ENCODE data around the gene RAB15.

The RAB15 gene

DNA sequence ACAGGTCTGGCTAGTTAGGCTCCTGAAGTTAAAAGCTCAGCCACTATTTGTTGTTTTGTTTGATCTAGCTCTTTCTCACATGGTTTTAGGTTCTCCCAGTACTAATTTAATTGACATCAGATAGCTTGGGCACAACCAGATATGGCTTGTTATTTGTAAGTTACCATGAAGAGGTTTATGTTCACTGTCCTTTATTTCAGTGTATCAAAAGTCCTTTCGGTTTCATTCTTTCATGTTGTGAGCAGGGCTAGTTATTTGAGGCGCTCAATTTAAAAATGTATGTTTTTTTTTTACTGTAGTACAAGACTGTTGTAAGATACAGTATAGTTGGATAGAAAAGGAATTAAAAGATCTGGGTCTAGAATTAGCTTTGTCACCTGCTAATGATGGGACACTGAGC is 36.6 kb downstream of the RAB15 start:
- Histone ChIP-seq H3K4me3 (ENCODE audit: low read length in 2 of 2) (no peak overlapping the region), H3K4me1 (ENCODE audit: control insufficient read depth, insufficient read depth, low read length) (no peaks in the 10 kb centered on the region), H3K27ac (ENCODE audit: low read length) (no peak overlapping the region), H3K27me3 (ENCODE audit: control insufficient read depth in 1 of 2, insufficient read depth in 2 of 2, low read length in 2 of 2) (no peaks in the 10 kb centered on the region), H3K9ac (ENCODE audit: low read length in 2 of 2) (no peak overlapping the region), H3K36me3 (ENCODE audit: control insufficient read depth in 2 of 2, insufficient read depth in 2 of 2, low read length in 2 of 2) (peaks cover 8 to 11% of the 10 kb centered on the region in 2 donors), H3K9me3 (ENCODE audit: control insufficient read depth in 2 of 2, low read length in 2 of 2) (no peaks in the 10 kb centered on the region)

DNA sequence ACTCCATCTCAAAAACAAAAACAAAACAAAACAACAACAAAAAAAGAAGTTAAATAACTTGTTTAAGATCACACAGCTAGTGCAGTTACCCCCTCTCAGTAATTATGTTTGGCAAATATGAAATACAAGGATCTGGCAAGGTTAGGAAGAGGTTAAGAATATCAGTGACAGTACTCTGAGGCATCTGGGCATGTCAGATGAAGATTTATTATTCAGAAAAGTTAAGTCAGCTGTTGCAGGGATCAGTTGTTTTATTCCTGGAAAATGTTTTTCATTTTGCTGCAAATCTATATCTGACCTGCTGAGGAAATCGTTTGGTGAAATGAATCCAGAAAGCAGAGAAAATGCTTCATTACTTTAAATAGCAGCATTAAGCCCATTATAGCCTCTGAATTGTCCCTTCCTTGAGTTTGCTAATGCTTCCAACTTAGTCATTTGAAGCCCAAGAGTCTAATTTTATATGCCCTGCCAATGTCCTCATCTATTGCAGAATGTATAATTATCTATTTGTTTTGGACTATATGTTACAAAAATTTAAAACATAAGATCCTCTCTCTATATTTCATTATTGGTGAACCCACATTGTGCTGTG is 37.7 kb downstream of the RAB15 start:
- Histone ChIP-seq H3K4me3 (ENCODE audit: low read length in 2 of 2) (no peak overlapping the region), H3K4me1 (ENCODE audit: control insufficient read depth, insufficient read depth, low read length) (peaks cover 7% of the 10 kb centered on the region), H3K9ac (ENCODE audit: low read length in 2 of 2) (no peak overlapping the region), H3K27ac (ENCODE audit: low read length) (no peak overlapping the region), H3K36me3 (ENCODE audit: control insufficient read depth in 2 of 2, insufficient read depth in 2 of 2, low read length in 2 of 2) (peaks cover 3 to 11% of the 10 kb centered on the region in 2 donors), H3K9me3 (ENCODE audit: control insufficient read depth in 2 of 2, low read length in 2 of 2) (no peaks in the 10 kb centered on the region), H3K27me3 (ENCODE audit: control insufficient read depth in 1 of 2, insufficient read depth in 2 of 2, low read length in 2 of 2) (no peaks in the 10 kb centered on the region)

DNA sequence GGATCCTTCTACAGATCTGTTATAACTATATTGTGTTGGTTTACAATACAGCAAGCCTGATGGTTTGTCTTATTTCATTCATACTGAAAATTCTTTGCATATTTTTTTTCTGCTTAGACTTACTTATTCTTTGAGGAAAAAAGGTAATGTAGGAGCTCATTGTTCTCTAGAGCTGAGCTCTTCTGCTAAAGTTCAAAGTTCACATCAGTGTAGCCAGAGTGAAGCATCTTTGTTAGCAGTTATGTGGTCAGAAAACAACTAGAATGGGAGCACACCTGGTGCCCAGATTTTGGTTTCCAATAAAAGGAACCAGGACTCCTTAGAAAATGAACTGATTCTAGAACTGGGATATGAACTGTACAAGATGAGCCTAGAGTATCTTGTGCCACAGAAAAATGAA is 39.9 kb downstream of the RAB15 start:
- peaks cover 6 to 10% of the 10 kb centered on the region in 2 donors for H3K36me3 ChIP-seq (ENCODE audit: control insufficient read depth in 2 of 2, insufficient read depth in 2 of 2, low read length in 2 of 2)
- H3K4me3 ChIP-seq (ENCODE audit: low read length in 2 of 2): no peak overlapping the region
- H3K27me3 ChIP-seq (ENCODE audit: control insufficient read depth in 1 of 2, insufficient read depth in 2 of 2, low read length in 2 of 2): no peaks in the 10 kb centered on the region
- H3K4me1 ChIP-seq (ENCODE audit: control insufficient read depth, insufficient read depth, low read length): peaks cover 9% of the 10 kb centered on the region
- no peak overlapping the region for H3K27ac ChIP-seq (ENCODE audit: low read length)
- no peak overlapping the region for H3K9ac ChIP-seq (ENCODE audit: low read length in 2 of 2)
- H3K9me3 ChIP-seq (ENCODE audit: control insufficient read depth in 2 of 2, low read length in 2 of 2): no peaks in the 10 kb centered on the region

DNA sequence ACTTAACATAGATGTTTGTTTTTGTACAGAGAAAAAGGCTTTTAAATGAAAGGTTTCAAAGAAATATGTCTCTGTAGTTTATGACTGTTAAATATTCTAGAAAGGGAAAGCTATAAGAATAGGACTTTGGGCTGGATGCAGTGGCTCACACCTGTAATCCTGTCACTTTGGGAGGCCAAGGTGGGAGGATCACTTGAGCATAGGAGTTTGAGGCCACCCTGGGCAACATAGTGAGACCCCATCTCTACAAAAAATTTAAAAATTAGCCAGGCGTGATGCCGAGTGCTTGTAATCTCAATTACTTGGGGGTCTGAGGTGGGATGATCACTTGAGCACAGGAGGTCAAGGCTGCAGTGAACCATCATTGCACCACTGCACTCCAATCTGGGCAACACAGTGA is 41.0 kb downstream of the RAB15 start:
- Histone ChIP-seq H3K9ac (ENCODE audit: low read length in 2 of 2) (no peak overlapping the region), H3K4me3 (ENCODE audit: low read length in 2 of 2) (no peak overlapping the region), H3K27me3 (ENCODE audit: control insufficient read depth in 1 of 2, insufficient read depth in 2 of 2, low read length in 2 of 2) (no peaks in the 10 kb centered on the region), H3K4me1 (ENCODE audit: control insufficient read depth, insufficient read depth, low read length) (peaks cover 9% of the 10 kb centered on the region), H3K27ac (ENCODE audit: low read length) (no peak overlapping the region), H3K36me3 (ENCODE audit: control insufficient read depth in 2 of 2, insufficient read depth in 2 of 2, low read length in 2 of 2) (peaks cover 13 to 16% of the 10 kb centered on the region in 2 donors), H3K9me3 (ENCODE audit: control insufficient read depth in 2 of 2, low read length in 2 of 2) (no peaks in the 10 kb centered on the region)

GRCh38 chr14:64930085-64930843 is 41.9 kb downstream of the RAB15 start:
- Histone ChIP-seq H3K27ac (ENCODE audit: low read length) (no peak overlapping the region), H3K36me3 (ENCODE audit: control insufficient read depth in 2 of 2, insufficient read depth in 2 of 2, low read length in 2 of 2) (peaks cover 13 to 17% of the 10 kb centered on the region in 2 donors), H3K9ac (ENCODE audit: low read length in 2 of 2) (no peak overlapping the region), H3K4me1 (ENCODE audit: control insufficient read depth, insufficient read depth, low read length) (peaks cover 9% of the 10 kb centered on the region), H3K9me3 (ENCODE audit: control insufficient read depth in 2 of 2, low read length in 2 of 2) (no peaks in the 10 kb centered on the region), H3K27me3 (ENCODE audit: control insufficient read depth in 1 of 2, insufficient read depth in 2 of 2, low read length in 2 of 2) (no peaks in the 10 kb centered on the region), H3K4me3 (ENCODE audit: low read length in 2 of 2) (no peak overlapping the region)

GRCh38 chr14:64929014-64929359 is 43.1 kb downstream of the RAB15 start:
- Histone ChIP-seq H3K4me3 (ENCODE audit: low read length in 2 of 2) (no peak overlapping the region), H3K36me3 (ENCODE audit: control insufficient read depth in 2 of 2, insufficient read depth in 2 of 2, low read length in 2 of 2) (peaks cover 18 to 25% of the 10 kb centered on the region in 2 donors), H3K27ac (ENCODE audit: low read length) (no peak overlapping the region)

DNA sequence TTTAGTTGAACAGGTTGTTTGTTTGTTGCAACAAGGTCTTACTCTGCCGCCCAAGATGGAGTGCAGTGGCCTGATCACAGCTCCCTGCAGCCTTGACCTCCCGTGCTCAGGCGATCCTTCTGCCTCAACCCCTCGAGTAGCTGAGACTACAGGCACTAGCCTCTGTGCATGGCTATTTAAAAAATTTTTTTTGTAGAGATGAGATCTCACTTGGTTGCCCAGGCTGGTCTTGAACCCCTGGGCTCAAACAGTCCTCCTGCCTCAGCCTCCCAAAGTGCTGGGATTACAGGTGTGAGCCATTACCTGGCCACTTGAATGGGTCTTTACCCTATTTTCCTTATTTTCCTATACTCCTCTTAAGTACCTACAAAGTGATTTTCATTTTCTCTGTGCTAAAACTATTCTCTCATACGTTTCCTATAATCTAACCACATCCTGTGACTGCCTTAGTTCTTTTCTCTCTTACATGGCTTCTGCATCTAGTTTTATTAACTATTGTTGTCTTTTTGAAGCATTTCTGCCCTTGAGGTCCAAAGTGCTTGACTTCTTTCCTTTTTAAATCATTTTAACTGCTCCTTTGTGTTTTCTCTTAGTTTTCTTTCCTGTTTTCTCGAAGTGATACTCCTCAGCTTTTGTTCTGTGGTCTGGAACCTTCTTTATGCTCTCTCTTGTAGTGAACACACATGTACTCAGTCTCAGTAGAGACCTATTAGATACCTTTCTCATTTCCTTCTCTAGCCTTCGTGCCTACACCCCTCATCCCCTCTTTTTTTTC is 43.7 kb downstream of the RAB15 start:
- H3K27me3 ChIP-seq (ENCODE audit: control insufficient read depth in 1 of 2, insufficient read depth in 2 of 2, low read length in 2 of 2): no peaks in the 10 kb centered on the region
- peaks cover 18 to 27% of the 10 kb centered on the region in 2 donors for H3K36me3 ChIP-seq (ENCODE audit: control insufficient read depth in 2 of 2, insufficient read depth in 2 of 2, low read length in 2 of 2)
- no peaks in the 10 kb centered on the region for H3K9me3 ChIP-seq (ENCODE audit: control insufficient read depth in 2 of 2, low read length in 2 of 2)
- no peak overlapping the region for H3K4me3 ChIP-seq (ENCODE audit: low read length in 2 of 2)
- H3K9ac ChIP-seq (ENCODE audit: low read length in 2 of 2): no peak overlapping the region
- peaks cover 9% of the 10 kb centered on the region for H3K4me1 ChIP-seq (ENCODE audit: control insufficient read depth, insufficient read depth, low read length)
- H3K27ac ChIP-seq (ENCODE audit: low read length): no peak overlapping the region

More at GRCh38 chr14:64929014-64929359, 43.1 kb downstream of the RAB15 start:
- H3K9me3 ChIP-seq (ENCODE audit: control insufficient read depth in 2 of 2, low read length in 2 of 2): no peaks in the 10 kb centered on the region
- H3K27me3 ChIP-seq (ENCODE audit: control insufficient read depth in 1 of 2, insufficient read depth in 2 of 2, low read length in 2 of 2): no peaks in the 10 kb centered on the region
- H3K9ac ChIP-seq (ENCODE audit: low read length in 2 of 2): no peak overlapping the region
- H3K4me1 ChIP-seq (ENCODE audit: control insufficient read depth, insufficient read depth, low read length): peaks cover 9% of the 10 kb centered on the region

DNA sequence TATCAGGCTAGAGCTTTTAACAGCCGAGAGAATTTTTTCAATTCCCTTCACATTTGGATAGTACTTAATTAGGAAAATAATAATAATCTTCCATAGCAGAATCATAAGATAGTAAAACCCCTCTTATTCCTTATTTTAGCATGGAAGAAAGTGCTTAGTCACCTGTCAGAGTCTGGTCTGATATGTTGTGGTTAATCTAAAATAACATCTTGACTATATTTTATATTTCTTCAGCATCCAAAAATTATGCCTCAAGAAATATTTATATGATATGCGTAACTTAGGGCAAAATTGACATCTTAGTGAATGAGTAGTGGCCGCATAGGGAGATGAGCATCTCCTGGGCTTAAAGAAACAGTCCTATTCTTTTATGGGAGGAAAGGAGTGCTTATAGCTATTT is 45.1 kb downstream of the RAB15 start:
- Histone ChIP-seq H3K27ac (ENCODE audit: low read length) (no peak overlapping the region), H3K4me1 (ENCODE audit: control insufficient read depth, insufficient read depth, low read length) (peaks cover 9% of the 10 kb centered on the region), H3K9me3 (ENCODE audit: control insufficient read depth in 2 of 2, low read length in 2 of 2) (no peaks in the 10 kb centered on the region), H3K9ac (ENCODE audit: low read length in 2 of 2) (no peak overlapping the region), H3K4me3 (ENCODE audit: low read length in 2 of 2) (no peak overlapping the region), H3K27me3 (ENCODE audit: control insufficient read depth in 1 of 2, insufficient read depth in 2 of 2, low read length in 2 of 2) (no peaks in the 10 kb centered on the region), H3K36me3 (ENCODE audit: control insufficient read depth in 2 of 2, insufficient read depth in 2 of 2, low read length in 2 of 2) (peaks cover 18 to 23% of the 10 kb centered on the region in 2 donors)

- no peak overlapping the region for H3K9ac ChIP-seq (ENCODE audit: low read length in 2 of 2)
- no peak overlapping the region for H3K27ac ChIP-seq (ENCODE audit: low read length)
- peaks cover 18 to 23% of the 10 kb centered on the region in 2 donors for H3K36me3 ChIP-seq (ENCODE audit: control insufficient read depth in 2 of 2, insufficient read depth in 2 of 2, low read length in 2 of 2)
- no peaks in the 10 kb centered on the region for H3K9me3 ChIP-seq (ENCODE audit: control insufficient read depth in 2 of 2, low read length in 2 of 2)
- H3K4me1 ChIP-seq (ENCODE audit: control insufficient read depth, insufficient read depth, low read length): peaks cover 9% of the 10 kb centered on the region
- no peak overlapping the region for H3K4me3 ChIP-seq (ENCODE audit: low read length in 2 of 2)
- H3K27me3 ChIP-seq (ENCODE audit: control insufficient read depth in 1 of 2, insufficient read depth in 2 of 2, low read length in 2 of 2): no peaks in the 10 kb centered on the region
Observed at GRCh38 chr14:64926398-64926995, 45.6 kb downstream of the RAB15 start.

GRCh38 chr14:64923015-64923414 is 49.1 kb downstream of the RAB15 start:
- H3K4me3 ChIP-seq (ENCODE audit: low read length in 2 of 2): no peak overlapping the region
- no peak overlapping the region for H3K27ac ChIP-seq (ENCODE audit: low read length)
- no peak overlapping the region for H3K9ac ChIP-seq (ENCODE audit: low read length in 2 of 2)
- peaks cover 8 to 21% of the 10 kb centered on the region in 2 donors for H3K36me3 ChIP-seq (ENCODE audit: control insufficient read depth in 2 of 2, insufficient read depth in 2 of 2, low read length in 2 of 2)
- H3K27me3 ChIP-seq (ENCODE audit: control insufficient read depth in 1 of 2, insufficient read depth in 2 of 2, low read length in 2 of 2): no peaks in the 10 kb centered on the region
- no peaks in the 10 kb centered on the region for H3K4me1 ChIP-seq (ENCODE audit: control insufficient read depth, insufficient read depth, low read length)
- no peaks in the 10 kb centered on the region for H3K9me3 ChIP-seq (ENCODE audit: control insufficient read depth in 2 of 2, low read length in 2 of 2)
